MM.1S (cell line): Measurements from ENCODE around the gene MPZL1.

Experiments
- DNase-seq: peaks from one replicate; pipeline ENCODE4 v3.0.0-alpha.2; 2015
- H2AFZ ChIP-seq: fragments of 300-600 bp; sonication (generic); 2 replicates; pipeline ENCODE4 v1.6.0; 2016; ENCODE audit warnings: antibody characterized with exemption, low read length
- H3F3A ChIP-seq: fragments of 300-600 bp; sonication (generic); 2 replicates; pipeline ENCODE4 v1.6.1; 2016; ENCODE audit warnings: mild to moderate bottlenecking, antibody characterized with exemption, low read length, moderate library complexity, mixed read lengths; ENCODE audit not compliant: insufficient read depth
- H3K27ac ChIP-seq: fragments of 300-600 bp; sonication (generic); 2 replicates; pipeline ENCODE4 v1.5.1; 2016; ENCODE audit warnings: mild to moderate bottlenecking, low read length
- H3K27me3 ChIP-seq: fragments of 300-600 bp; sonication (generic); replicated peaks from 2 replicates; pipeline ENCODE4 v1.6.0; 2016; ENCODE audit warnings: low read length; ENCODE audit not compliant: insufficient read depth
- H3K36me3 ChIP-seq: fragments of 300-600 bp; sonication (generic); replicated peaks from 2 replicates; pipeline ENCODE4 v1.6.1; 2016; ENCODE audit warnings: mild to moderate bottlenecking, low read length, mixed read lengths; ENCODE audit not compliant: insufficient read depth
- H3K4me1 ChIP-seq: fragments of 300-600 bp; sonication (generic); 2 replicates; pipeline ENCODE4 v1.6.1; 2016; ENCODE audit warnings: low read length, mixed read lengths
- H3K4me2 ChIP-seq: fragments of 300-600 bp; sonication (generic); 2 replicates; pipeline ENCODE4 v1.6.0; 2016; ENCODE audit warnings: low read depth, low read length
- H3K4me3 ChIP-seq: fragments of 300-600 bp; sonication (generic); 2 replicates; pipeline ENCODE4 v1.5.1; 2016; ENCODE audit warnings: low read length, mixed read lengths
- H3K79me2 ChIP-seq: fragments of 300-600 bp; sonication (generic); 2 replicates; pipeline ENCODE4 v1.6.1; 2016; ENCODE audit warnings: mixed run types, low read length, mixed read lengths
- H3K9ac ChIP-seq: fragments of 300-600 bp; sonication (generic); 2 replicates; pipeline ENCODE4 v1.6.1; 2016; ENCODE audit warnings: low read length, mixed read lengths
- H3K9me2 ChIP-seq: fragments of 300-600 bp; sonication (generic); replicated peaks from 2 replicates; pipeline ENCODE4 v1.6.1; 2016; ENCODE audit warnings: mild to moderate bottlenecking, low read length, mixed read lengths; ENCODE audit not compliant: insufficient read depth
- H3K9me3 ChIP-seq: fragments of 300-600 bp; sonication (generic); replicated peaks from 2 replicates; pipeline ENCODE4 v1.6.1; 2016; ENCODE audit warnings: mild to moderate bottlenecking, low read length, mixed read lengths; ENCODE audit not compliant: insufficient read depth
- H4K20me1 ChIP-seq: fragments of 300-600 bp; sonication (generic); 2 replicates; pipeline ENCODE4 v1.6.1; 2016; ENCODE audit warnings: mild to moderate bottlenecking, low read length, moderate library complexity, mixed read lengths; ENCODE audit not compliant: insufficient read depth
- EZH2 ChIP-seq: fragments of 300-600 bp; sonication (generic); optimal IDR thresholded peaks from 2 replicates; pipeline ENCODE3; 2017; ENCODE audit warnings: low read depth, mild to moderate bottlenecking, antibody characterized with exemption, low read length, mixed read lengths
- EZH2phosphoT487 ChIP-seq: fragments of 300-600 bp; sonication (generic); IDR thresholded peaks from 2 replicates; pipeline ENCODE4 v1.6.1; 2018; ENCODE audit warnings: antibody characterized with exemption, low read length
- TF ChIP-seq, protein P1 (sequence below): fragments of 300-600 bp; sonication (generic); IDR thresholded peaks from 2 replicates; pipeline ENCODE4 v1.5.1; 2016; ENCODE audit warnings: antibody characterized with exemption, low read length, mixed read lengths

MPZL1 gene

DNA sequence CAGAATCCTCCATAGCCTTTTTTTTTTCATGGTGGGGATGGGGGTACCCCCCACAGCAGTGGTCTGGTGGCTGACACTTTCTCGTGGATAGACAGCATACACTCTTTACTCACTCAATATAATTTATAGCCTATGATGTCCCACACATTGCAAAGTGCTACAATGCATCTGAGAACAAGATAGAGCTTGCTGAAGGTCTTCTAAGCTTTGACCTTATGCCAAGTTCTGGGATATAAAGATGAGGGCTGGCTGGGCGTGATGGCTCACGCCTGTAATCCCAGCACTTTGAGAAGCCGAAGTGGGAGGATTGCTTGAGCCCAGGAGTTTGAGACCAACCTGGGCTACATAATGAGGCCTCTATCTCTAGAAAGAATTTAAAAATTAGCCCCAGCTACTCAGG is 78.0 kb downstream of the MPZL1 start:
- TF ChIP-seq EZH2phosphoT487 = no peak
- no peak for TF ChIP-seq EZH2
- TF ChIP-seq, protein P1, sequence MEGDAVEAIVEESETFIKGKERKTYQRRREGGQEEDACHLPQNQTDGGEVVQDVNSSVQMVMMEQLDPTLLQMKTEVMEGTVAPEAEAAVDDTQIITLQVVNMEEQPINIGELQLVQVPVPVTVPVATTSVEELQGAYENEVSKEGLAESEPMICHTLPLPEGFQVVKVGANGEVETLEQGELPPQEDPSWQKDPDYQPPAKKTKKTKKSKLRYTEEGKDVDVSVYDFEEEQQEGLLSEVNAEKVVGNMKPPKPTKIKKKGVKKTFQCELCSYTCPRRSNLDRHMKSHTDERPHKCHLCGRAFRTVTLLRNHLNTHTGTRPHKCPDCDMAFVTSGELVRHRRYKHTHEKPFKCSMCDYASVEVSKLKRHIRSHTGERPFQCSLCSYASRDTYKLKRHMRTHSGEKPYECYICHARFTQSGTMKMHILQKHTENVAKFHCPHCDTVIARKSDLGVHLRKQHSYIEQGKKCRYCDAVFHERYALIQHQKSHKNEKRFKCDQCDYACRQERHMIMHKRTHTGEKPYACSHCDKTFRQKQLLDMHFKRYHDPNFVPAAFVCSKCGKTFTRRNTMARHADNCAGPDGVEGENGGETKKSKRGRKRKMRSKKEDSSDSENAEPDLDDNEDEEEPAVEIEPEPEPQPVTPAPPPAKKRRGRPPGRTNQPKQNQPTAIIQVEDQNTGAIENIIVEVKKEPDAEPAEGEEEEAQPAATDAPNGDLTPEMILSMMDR = no peak
- H4K20me1 ChIP-seq = no peaks in the 10 kb centered on the region

DNA sequence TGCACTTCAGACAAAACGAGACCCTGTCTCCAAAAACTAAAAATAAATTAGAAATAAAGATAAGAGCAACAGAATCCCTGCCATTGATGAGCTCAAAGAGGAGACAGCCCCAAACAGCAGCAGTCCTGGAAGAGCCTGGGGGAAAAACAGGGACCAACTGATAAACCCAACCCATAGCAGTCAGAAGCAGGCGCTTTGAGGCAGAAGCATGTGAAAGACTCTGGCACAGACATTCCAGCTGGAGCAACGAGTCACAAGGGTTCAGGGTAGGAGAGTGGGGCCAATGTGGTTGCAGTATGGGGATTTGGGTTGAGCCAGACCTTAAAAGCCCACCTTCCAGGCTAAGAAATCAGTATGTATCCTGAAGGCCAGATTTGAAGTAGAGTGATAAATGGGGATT is 78.5 kb downstream of the MPZL1 start:
- no peak overlapping the region for H3K27ac ChIP-seq
- no peak overlapping the region for H3K4me3 ChIP-seq
- no peak overlapping the region for H2AFZ ChIP-seq
- H3K9me3 ChIP-seq = no peaks in the 10 kb centered on the region
- TF ChIP-seq EZH2phosphoT487 (no peak), EZH2 (no peak)
- TF ChIP-seq, protein P1 = no peak
- no peak overlapping the region for H3K9ac ChIP-seq
- H4K20me1 ChIP-seq = no peaks in the 10 kb centered on the region
- H3K9me2 ChIP-seq = no peaks in the 10 kb centered on the region
- H3K79me2 ChIP-seq = no peaks in the 10 kb centered on the region
- H3K4me1 ChIP-seq = peaks cover 13% of the 10 kb centered on the region
- no peak for DNase-seq
- no peaks in the 10 kb centered on the region for H3K27me3 ChIP-seq
- no peaks in the 10 kb centered on the region for H3K36me3 ChIP-seq
- 0 out of 2 replicates have a peak, but pooled peaks cover 5% of the 10 kb centered on the region for H3F3A ChIP-seq
- no peak overlapping the region for H3K4me2 ChIP-seq

More for the DNA sequence above, 78.0 kb downstream of the MPZL1 start:
- Histone ChIP-seq H2AFZ (no peak overlapping the region), H3K4me3 (no peak overlapping the region), H3K9me2 (no peaks in the 10 kb centered on the region), H3K27ac (no peak overlapping the region), H3K9me3 (no peaks in the 10 kb centered on the region), H3K9ac (no peak overlapping the region), H3K36me3 (no peaks in the 10 kb centered on the region), H3K79me2 (no peaks in the 10 kb centered on the region), H3K27me3 (no peaks in the 10 kb centered on the region), H3K4me1 (peaks cover 8% of the 10 kb centered on the region), H3K4me2 (no peak overlapping the region), H3F3A (no peaks in the 10 kb centered on the region)
- DNase-seq = no peak

DNA sequence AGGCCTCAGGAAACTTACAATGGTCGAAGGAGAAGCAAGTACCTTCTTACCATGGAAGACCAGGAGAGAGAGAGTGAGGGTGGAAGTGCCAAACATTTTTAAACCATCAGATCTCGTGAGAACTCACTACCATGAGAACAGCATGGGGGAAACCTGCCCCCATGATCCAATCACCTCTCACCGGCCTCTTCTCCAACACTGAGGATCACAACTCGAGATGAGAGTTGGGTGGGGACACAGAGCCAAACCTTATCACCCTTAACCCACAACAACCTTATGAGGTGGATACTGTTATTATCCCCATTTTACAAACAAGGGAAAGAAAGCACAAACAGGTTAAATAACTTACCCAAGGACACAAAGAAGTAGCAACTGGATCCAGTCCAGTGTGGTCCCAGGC is 80.5 kb downstream of the MPZL1 start:
- no peak for DNase-seq
- TF ChIP-seq EZH2 (no peak), EZH2phosphoT487 (no peak)
- TF ChIP-seq, protein P1 = no peak
- Histone ChIP-seq H3K4me2 (no peak overlapping the region), H3K9ac (no peak overlapping the region), H3K9me3 (no peaks in the 10 kb centered on the region), H4K20me1 (no peaks in the 10 kb centered on the region), H2AFZ (no peak overlapping the region), H3K36me3 (no peaks in the 10 kb centered on the region), H3K4me3 (no peak overlapping the region), H3K27ac (no peak overlapping the region), H3K9me2 (no peaks in the 10 kb centered on the region), H3K27me3 (no peaks in the 10 kb centered on the region), H3K4me1 (peaks cover 15% of the 10 kb centered on the region), H3F3A (0 out of 2 replicates have a peak, but pooled peaks cover 6% of the 10 kb centered on the region), H3K79me2 (no peaks in the 10 kb centered on the region)
